ENCODE results near the gene TRIM2.

TRIM2 gene

DNA sequence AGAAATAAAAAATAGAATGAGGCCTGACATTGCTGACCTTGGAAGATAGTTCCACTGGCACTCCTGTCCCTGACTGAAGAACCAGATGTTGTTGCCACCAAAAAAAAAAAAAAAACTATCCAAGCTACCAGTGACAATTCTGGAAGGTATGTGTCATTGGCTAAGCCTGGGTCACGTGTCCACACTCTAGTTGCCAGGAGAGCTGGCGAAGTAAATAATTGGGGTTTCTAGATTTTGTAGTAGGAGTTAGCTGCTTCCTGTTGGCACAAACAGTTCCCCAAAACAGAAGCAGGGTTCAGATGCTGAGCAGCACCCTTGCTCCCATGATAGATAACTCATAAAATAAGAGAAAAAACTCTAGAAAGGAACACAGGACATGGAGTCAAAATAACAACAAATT is 160.8 kb downstream of the TRIM2 start:
- Histone ChIP-seq H3K9ac (ENCODE audit: low read depth, low read length, poor library complexity) (no peak overlapping the region), H2BK5ac (ENCODE audit: low read length) (no peak overlapping the region), H3K14ac (ENCODE audit: low read length) (no peak overlapping the region), H4K8ac (ENCODE audit: low read depth, low read length) (no peak overlapping the region), H3K18ac (ENCODE audit: low read length) (no peak overlapping the region), H3K4me2 (ENCODE audit: insufficient read depth, low read length, poor library complexity, severe bottlenecking) (no peak overlapping the region), H3K9me3 (replicated peaks in 1 of 2; ENCODE audit: control insufficient read depth in 2 of 2, insufficient read depth in 1 of 2, low read depth in 1 of 2, low read length in 2 of 2) (peaks cover 0 to 9% of the 10 kb centered on the region in 2 donors), H2BK15ac (ENCODE audit: low read length) (no peak overlapping the region), H4K91ac (ENCODE audit: low read depth, low read length, poor library complexity) (no peak overlapping the region), H3K23ac (ENCODE audit: low read depth, low read length, poor library complexity) (no peak overlapping the region), H3K4me1 (ENCODE audit: control insufficient read depth in 2 of 2, insufficient read depth in 1 of 2, low read depth in 1 of 2, low read length in 2 of 2) (no peaks in the 10 kb centered on the region), H3K79me1 (ENCODE audit: low read depth, low read length) (no peaks in the 10 kb centered on the region), H3K4me3 (ENCODE audit: low read length in 2 of 2) (no peak overlapping the region), H2BK12ac (ENCODE audit: low read length) (no peak overlapping the region), H2AFZ (ENCODE audit: low read length) (no peak overlapping the region), H3K4ac (ENCODE audit: low read length) (no peak overlapping the region), H3K36me3 (replicated peaks in 1 of 2; ENCODE audit: control insufficient read depth in 2 of 2, insufficient read depth in 2 of 2, low read length in 2 of 2) (peaks cover 0 to 97% of the 10 kb centered on the region in 2 donors), H3K27me3 (ENCODE audit: control insufficient read depth in 3 of 3, insufficient read depth in 3 of 3, low read depth in 1 of 3, low read length in 3 of 3) (no peaks in the 10 kb centered on the region), H3K27ac (replicated peaks; ENCODE audit: low read length) (no peak overlapping the region), H2BK120ac (ENCODE audit: low read depth, low read length) (no peak overlapping the region), H2AK5ac (ENCODE audit: low read depth, low read length) (no peak overlapping the region)
- DNase-seq (ENCODE audit: low spot score) = no peak
- WGBS, 2 donors (ENCODE audit: extremely low coverage in 2 of 2, insufficient read length in 2 of 2, insufficient replicate concordance in 1 of 2) = no CpG with 5 or more reads among the region's 2 CpGs

DNA sequence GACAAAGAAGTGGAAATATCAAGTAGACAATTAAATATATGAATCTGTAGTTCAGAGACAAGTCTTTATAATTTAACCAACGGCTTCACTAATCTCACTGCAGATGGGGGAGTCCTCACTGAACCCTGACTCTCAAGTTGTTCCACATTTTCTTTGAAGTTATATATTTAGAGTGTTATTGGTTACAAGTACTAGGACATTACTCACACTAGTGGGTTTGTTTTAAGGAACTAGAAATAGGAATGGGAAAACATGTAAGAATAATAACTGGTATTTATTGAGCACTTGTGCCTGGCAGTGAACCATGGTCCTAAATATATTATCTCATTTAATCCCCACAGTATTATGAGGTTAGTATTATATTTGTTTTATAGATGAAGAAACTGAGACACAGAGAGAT is 162.2 kb downstream of the TRIM2 start:
- H3K23ac ChIP-seq (ENCODE audit: low read depth, low read length, poor library complexity) = no peak overlapping the region
- no peak overlapping the region for H3K14ac ChIP-seq (ENCODE audit: low read length)
- no peaks in the 10 kb centered on the region for H3K79me1 ChIP-seq (ENCODE audit: low read depth, low read length)
- H2BK15ac ChIP-seq (ENCODE audit: low read length) = no peak overlapping the region
- no peak overlapping the region for H3K4me2 ChIP-seq (ENCODE audit: insufficient read depth, low read length, poor library complexity, severe bottlenecking)
- H3K4me1 ChIP-seq (ENCODE audit: control insufficient read depth in 2 of 2, insufficient read depth in 1 of 2, low read depth in 1 of 2, low read length in 2 of 2) = no peaks in the 10 kb centered on the region
- H2BK12ac ChIP-seq (ENCODE audit: low read length) = no peak overlapping the region
- H3K9me3 ChIP-seq (replicated peaks in 1 of 2; ENCODE audit: control insufficient read depth in 2 of 2, insufficient read depth in 1 of 2, low read depth in 1 of 2, low read length in 2 of 2) = peaks cover 0 to 16% of the 10 kb centered on the region in 2 donors
- H2AK5ac ChIP-seq (ENCODE audit: low read depth, low read length) = no peak overlapping the region
- no peaks in the 10 kb centered on the region for H3K27me3 ChIP-seq (ENCODE audit: control insufficient read depth in 3 of 3, insufficient read depth in 3 of 3, low read depth in 1 of 3, low read length in 3 of 3)
- no peak overlapping the region for H4K91ac ChIP-seq (ENCODE audit: low read depth, low read length, poor library complexity)
- no peak overlapping the region for H2BK120ac ChIP-seq (ENCODE audit: low read depth, low read length)
- H3K4ac ChIP-seq (ENCODE audit: low read length) = no peak overlapping the region
- no peak overlapping the region for H3K9ac ChIP-seq (ENCODE audit: low read depth, low read length, poor library complexity)
- H2BK5ac ChIP-seq (ENCODE audit: low read length) = no peak overlapping the region
- no CpG with 5 or more reads among the region's 1 CpG for WGBS, 2 donors (ENCODE audit: extremely low coverage in 2 of 2, insufficient read length in 2 of 2, insufficient replicate concordance in 1 of 2)
- H4K8ac ChIP-seq (ENCODE audit: low read depth, low read length) = no peak overlapping the region
- peaks cover 0 to 98% of the 10 kb centered on the region in 2 donors for H3K36me3 ChIP-seq (replicated peaks in 1 of 2; ENCODE audit: control insufficient read depth in 2 of 2, insufficient read depth in 2 of 2, low read length in 2 of 2)
- H3K4me3 ChIP-seq (ENCODE audit: low read length in 2 of 2) = no peak overlapping the region
- H3K27ac ChIP-seq (replicated peaks; ENCODE audit: low read length) = no peak overlapping the region
- DNase-seq (ENCODE audit: low spot score) = no peak
- H2AFZ ChIP-seq (ENCODE audit: low read length) = no peak overlapping the region
- H3K18ac ChIP-seq (ENCODE audit: low read length) = no peak overlapping the region

DNA sequence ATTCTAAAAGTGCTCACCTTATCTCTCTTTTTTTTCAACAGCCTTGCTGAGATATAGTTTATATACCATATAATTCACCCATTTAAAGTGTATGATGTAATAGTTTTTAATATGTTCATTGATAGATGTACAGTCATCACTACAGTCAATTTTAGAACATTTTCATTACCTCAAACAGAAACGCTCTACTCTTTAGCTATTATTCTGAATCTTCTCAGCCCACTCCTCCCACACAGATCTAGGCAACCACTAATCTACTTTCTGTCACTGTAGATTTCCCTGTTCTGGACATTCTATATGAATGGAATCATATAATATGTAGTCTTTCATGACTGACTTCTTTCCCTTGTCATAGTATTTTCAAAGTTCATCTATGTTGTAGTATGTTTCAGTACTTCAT is 162.8 kb downstream of the TRIM2 start:
- no peak for DNase-seq (ENCODE audit: low spot score)
- no peaks in the 10 kb centered on the region for H3K27me3 ChIP-seq (ENCODE audit: control insufficient read depth in 3 of 3, insufficient read depth in 3 of 3, low read depth in 1 of 3, low read length in 3 of 3)
- no peak overlapping the region for H2AFZ ChIP-seq (ENCODE audit: low read length)
- no peak overlapping the region for H3K27ac ChIP-seq (replicated peaks; ENCODE audit: low read length)
- no peak overlapping the region for H3K4ac ChIP-seq (ENCODE audit: low read length)
- H2BK120ac ChIP-seq (ENCODE audit: low read depth, low read length) = no peak overlapping the region
- H2BK5ac ChIP-seq (ENCODE audit: low read length) = no peak overlapping the region
- H3K79me1 ChIP-seq (ENCODE audit: low read depth, low read length) = no peaks in the 10 kb centered on the region
- no peak overlapping the region for H3K4me3 ChIP-seq (ENCODE audit: low read length in 2 of 2)
- no peak overlapping the region for H2BK12ac ChIP-seq (ENCODE audit: low read length)
- H3K4me2 ChIP-seq (ENCODE audit: insufficient read depth, low read length, poor library complexity, severe bottlenecking) = no peak overlapping the region
- H4K91ac ChIP-seq (ENCODE audit: low read depth, low read length, poor library complexity) = no peak overlapping the region
- H3K18ac ChIP-seq (ENCODE audit: low read length) = no peak overlapping the region
- H3K4me1 ChIP-seq (ENCODE audit: control insufficient read depth in 2 of 2, insufficient read depth in 1 of 2, low read depth in 1 of 2, low read length in 2 of 2) = no peaks in the 10 kb centered on the region
- H3K23ac ChIP-seq (ENCODE audit: low read depth, low read length, poor library complexity) = no peak overlapping the region
- no peak overlapping the region for H2BK15ac ChIP-seq (ENCODE audit: low read length)
- WGBS, 2 donors (ENCODE audit: extremely low coverage in 2 of 2, insufficient read length in 2 of 2, insufficient replicate concordance in 1 of 2) = no CpG with 5 or more reads among the region's 1 CpG
- H3K9ac ChIP-seq (ENCODE audit: low read depth, low read length, poor library complexity) = no peak overlapping the region
- H3K36me3 ChIP-seq (replicated peaks in 1 of 2; ENCODE audit: control insufficient read depth in 2 of 2, insufficient read depth in 2 of 2, low read length in 2 of 2) = peaks cover 0 to 99% of the 10 kb centered on the region in 2 donors
- no peak overlapping the region for H3K14ac ChIP-seq (ENCODE audit: low read length)
- H2AK5ac ChIP-seq (ENCODE audit: low read depth, low read length) = no peak overlapping the region
- H3K9me3 ChIP-seq (replicated peaks in 1 of 2; ENCODE audit: control insufficient read depth in 2 of 2, insufficient read depth in 1 of 2, low read depth in 1 of 2, low read length in 2 of 2) = peaks cover 0 to 23% of the 10 kb centered on the region in 2 donors
- no peak overlapping the region for H4K8ac ChIP-seq (ENCODE audit: low read depth, low read length)

DNA sequence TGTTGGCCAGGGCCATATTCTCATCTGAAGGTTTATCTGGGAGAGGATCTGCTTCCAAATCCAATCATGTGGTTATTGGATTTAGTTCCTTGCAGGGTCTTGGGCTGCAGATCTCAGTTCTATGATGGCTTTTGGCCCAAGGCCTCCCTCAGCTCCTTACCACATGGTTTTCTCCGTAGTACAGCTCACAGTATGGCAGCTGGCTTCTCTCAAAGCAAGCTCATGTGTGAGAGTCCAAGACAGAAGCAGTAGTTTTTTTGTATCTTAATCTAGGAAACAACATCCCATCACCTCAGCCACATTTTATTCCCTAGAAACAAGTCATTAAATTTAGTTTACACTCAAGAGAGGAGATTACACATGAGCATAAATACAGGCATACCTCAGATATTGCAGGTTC is 164.8 kb downstream of the TRIM2 start:
- H3K4me3 ChIP-seq (ENCODE audit: low read length in 2 of 2) = no peak overlapping the region
- no peaks in the 10 kb centered on the region for H3K4me1 ChIP-seq (ENCODE audit: control insufficient read depth in 2 of 2, insufficient read depth in 1 of 2, low read depth in 1 of 2, low read length in 2 of 2)
- no peak overlapping the region for H2BK12ac ChIP-seq (ENCODE audit: low read length)
- H2BK120ac ChIP-seq (ENCODE audit: low read depth, low read length) = no peak overlapping the region
- no peak overlapping the region for H2BK5ac ChIP-seq (ENCODE audit: low read length)
- no peak overlapping the region for H4K8ac ChIP-seq (ENCODE audit: low read depth, low read length)
- no CpG with 5 or more reads among the region's 1 CpG for WGBS, 2 donors (ENCODE audit: extremely low coverage in 2 of 2, insufficient read length in 2 of 2, insufficient replicate concordance in 1 of 2)
- H3K4me2 ChIP-seq (ENCODE audit: insufficient read depth, low read length, poor library complexity, severe bottlenecking) = no peak overlapping the region
- no peak for DNase-seq (ENCODE audit: low spot score)
- H2AFZ ChIP-seq (ENCODE audit: low read length) = no peak overlapping the region
- no peak overlapping the region for H2AK5ac ChIP-seq (ENCODE audit: low read depth, low read length)
- peaks cover 0 to 93% of the 10 kb centered on the region in 2 donors for H3K36me3 ChIP-seq (replicated peaks in 1 of 2; ENCODE audit: control insufficient read depth in 2 of 2, insufficient read depth in 2 of 2, low read length in 2 of 2)
- H3K18ac ChIP-seq (ENCODE audit: low read length) = no peak overlapping the region
- no peak overlapping the region for H3K14ac ChIP-seq (ENCODE audit: low read length)
- no peak overlapping the region for H3K23ac ChIP-seq (ENCODE audit: low read depth, low read length, poor library complexity)
- H4K91ac ChIP-seq (ENCODE audit: low read depth, low read length, poor library complexity) = no peak overlapping the region
- no peaks in the 10 kb centered on the region for H3K27me3 ChIP-seq (ENCODE audit: control insufficient read depth in 3 of 3, insufficient read depth in 3 of 3, low read depth in 1 of 3, low read length in 3 of 3)
- no peak overlapping the region for H3K27ac ChIP-seq (replicated peaks; ENCODE audit: low read length)
- H2BK15ac ChIP-seq (ENCODE audit: low read length) = no peak overlapping the region
- H3K9me3 ChIP-seq (replicated peaks in 1 of 2; ENCODE audit: control insufficient read depth in 2 of 2, insufficient read depth in 1 of 2, low read depth in 1 of 2, low read length in 2 of 2) = peaks cover 0 to 33% of the 10 kb centered on the region in 2 donors
- H3K4ac ChIP-seq (ENCODE audit: low read length) = no peak overlapping the region
- no peak overlapping the region for H3K9ac ChIP-seq (ENCODE audit: low read depth, low read length, poor library complexity)
- no peaks in the 10 kb centered on the region for H3K79me1 ChIP-seq (ENCODE audit: low read depth, low read length)
